ENCODE measurements around the gene CCDC107.

CCDC107 gene

DNA sequence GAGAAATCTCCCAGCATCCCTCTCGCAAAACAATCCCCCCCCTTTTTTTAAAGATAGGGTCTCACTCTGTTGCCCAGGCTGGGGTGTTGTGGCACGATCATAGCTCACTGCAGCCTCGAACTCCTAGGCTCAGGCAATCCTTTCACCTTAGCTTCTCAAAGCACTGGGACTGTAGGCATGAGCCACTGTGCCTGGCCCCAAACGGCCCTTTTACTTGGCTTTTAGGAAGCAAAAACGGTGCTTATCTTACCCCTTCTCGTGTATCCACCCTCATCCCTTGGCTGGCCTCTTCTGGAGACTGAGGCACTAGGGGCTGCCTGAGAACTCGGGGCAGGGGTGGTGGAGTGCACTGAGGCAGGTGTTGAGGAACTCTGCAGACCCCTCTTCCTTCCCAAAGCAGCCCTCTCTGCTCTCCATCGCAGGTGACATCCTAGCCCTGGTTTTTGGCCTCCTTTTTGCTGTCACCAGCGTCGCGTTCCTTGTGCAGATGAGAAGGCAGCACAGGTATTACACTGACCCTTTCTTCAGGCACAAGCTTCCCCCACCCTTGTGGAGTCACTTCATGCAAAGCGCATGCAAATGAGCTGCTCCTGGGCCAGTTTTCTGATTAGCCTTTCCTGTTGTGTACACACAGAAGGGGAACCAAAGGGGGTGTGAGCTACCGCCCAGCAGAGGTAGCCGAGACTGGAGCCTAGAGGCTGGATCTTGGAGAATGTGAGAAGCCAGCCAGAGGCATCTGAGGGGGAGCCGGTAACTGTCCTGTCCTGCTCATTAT is 22.4 kb downstream of the CCDC107 start:
- FAIRE-seq (no peak), DNase-seq (ENCODE audit: insufficient read length, low spot score) (no peak)

DNA sequence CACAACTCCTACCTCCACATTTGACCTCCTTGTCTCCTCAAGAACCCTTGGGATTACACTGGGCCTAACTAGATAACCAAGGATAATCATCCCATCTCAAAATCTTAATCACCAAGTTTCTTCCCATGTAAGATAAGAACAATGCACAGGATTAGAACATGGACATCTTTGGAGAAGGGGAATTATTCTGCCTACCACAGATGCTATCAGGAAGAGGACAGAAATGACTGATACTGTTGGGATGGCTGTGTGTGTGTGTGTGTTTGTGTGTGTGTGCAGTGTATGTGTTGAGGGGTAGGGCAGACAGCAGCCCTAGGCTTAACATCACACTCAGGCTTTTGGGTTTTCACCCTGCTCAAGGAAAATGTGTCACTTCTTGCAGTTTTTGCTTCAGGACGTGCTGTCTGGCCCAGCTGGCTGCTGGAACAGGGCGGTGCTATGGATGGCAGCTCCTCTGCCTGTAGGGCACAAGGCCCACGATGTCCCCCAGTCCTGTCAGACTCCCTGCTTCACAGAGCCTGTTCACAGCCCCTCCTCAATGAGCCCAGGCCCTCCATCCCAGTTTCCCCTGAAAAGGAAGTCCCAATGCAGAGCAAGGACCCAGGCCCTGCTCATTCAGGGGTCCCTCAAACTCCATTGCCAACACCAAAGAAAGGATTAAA is 23.4 kb downstream of the CCDC107 start:
- DNase-seq (ENCODE audit: insufficient read length, low spot score) (no peak), FAIRE-seq (no peak)

DNA sequence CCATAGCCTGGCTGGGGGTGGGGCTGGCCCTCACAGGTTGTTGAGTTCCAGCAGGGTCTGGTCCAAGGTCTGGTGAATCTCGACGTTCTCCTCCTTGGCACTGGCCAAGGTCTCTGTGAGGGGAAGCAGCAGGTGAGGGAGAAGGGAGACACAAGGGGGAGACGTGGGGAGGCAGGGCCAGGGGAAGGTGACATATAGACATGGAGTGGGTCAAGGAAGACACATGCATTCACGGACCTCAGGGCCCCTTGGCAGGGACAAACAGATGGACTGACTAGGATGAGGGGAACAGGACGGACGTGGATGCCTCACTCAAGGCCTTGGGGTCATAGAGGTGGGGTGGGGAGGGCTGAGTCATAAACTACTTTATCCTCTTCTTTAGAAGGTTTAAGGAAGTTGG is 24.0 kb downstream of the CCDC107 start:
- DNase-seq (ENCODE audit: insufficient read length, low spot score): no peak
- FAIRE-seq: no peak

DNA sequence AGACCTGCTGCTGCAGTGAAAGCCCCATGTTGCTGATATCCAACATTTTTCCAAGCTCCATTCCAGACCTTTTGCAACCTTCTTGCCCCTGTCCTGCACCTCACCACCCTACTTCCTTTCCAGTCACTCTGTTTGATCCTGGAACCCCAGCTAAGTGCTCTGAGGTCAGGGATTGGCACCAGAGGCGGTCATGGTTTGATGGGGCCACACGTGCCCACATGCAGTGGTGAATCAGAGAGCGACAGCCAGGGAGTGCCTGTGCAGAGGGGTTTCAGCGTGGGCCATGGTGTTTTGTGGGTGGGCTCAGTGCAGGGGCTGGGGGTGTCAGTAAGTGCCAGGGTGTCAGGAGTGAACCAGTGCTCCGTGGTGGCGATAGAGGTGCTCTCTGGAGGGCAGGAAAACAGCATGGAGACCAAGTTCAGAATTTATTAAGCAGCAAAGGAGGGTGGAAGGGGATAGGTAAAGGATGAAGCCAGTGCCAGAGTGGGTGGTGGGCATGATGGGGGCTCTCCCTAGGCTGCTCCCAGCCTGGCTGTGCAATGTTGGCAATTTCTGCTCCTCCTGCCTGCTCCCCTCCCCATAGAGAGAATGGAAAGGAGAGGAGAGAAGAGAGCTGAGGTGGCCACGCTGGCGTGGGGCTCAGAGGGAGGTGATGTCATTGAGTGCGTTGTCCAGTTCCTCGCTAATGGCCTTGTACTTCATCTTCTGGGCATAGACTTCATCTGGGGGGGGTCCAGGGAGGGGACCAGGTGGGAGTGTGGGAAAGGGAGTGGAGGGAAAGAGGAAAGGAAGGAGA is 24.6 kb downstream of the CCDC107 start:
- no peak for FAIRE-seq
- DNase-seq (ENCODE audit: insufficient read length, low spot score): no peak

DNA sequence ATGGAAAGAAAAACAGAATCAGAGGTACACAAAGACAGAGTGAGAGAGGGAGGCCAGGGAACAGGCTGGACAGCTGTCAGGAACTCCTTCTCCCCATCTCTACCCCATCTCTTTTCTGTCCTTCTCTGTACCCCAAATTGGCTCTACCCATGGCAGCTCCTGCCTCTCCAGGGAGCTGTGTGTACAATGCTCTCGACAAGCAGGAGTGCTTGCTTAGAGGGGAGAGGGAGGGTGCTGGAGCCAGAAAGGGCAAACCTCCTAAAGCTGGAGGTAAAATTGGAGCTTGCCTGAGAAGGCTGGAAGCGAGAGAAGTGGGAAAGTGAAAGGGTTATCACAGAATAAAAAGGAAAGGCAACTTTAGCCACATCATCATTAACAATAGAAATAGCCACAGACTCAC is 25.2 kb downstream of the CCDC107 start:
- DNase-seq (ENCODE audit: insufficient read length, low spot score) (no peak), FAIRE-seq (no peak)

DNA sequence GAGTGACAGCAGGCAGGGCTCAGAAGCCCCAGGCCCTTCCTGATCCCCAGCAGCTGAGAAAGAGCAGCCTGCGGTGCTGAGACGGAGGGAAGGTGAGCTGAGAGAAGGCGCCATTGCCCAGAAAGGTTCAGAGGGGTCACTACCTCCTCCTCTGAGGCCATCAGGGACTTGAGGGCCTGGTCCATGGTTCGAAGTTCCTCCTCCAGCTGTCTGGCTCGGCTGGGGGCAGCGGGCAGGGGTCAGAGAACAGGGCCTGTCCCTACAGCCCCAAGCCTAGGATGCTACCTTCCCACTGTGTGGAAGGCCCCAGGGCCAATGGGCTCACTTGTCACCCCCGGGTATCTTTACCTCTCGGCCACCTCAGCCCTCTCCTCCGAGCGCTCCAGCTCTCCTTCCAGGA is 26.8 kb downstream of the CCDC107 start:
- FAIRE-seq (no peak), DNase-seq (ENCODE audit: insufficient read length, low spot score) (no peak)

DNA sequence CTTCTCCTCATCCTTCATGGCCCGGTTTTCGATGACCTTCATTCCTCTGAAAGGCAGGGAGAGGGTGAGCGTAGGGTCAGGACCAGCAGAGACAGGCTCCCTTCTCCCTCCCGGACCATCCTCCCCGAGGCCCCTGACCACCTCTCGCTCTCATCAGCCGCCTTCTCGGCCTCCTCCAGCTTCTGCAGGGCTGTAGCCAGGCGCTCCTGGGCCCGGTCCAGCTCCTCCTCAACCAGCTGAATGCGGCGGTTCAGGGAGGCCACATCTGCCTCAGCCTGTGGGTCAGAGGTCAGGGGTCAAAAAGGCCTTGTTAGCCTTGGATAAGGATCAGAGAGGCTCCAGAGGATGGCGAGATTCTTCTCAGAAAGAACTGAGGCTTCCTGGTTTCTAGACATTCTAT is 27.4 kb downstream of the CCDC107 start:
- DNase-seq (ENCODE audit: insufficient read length, low spot score) (no peak), FAIRE-seq (no peak)

DNA sequence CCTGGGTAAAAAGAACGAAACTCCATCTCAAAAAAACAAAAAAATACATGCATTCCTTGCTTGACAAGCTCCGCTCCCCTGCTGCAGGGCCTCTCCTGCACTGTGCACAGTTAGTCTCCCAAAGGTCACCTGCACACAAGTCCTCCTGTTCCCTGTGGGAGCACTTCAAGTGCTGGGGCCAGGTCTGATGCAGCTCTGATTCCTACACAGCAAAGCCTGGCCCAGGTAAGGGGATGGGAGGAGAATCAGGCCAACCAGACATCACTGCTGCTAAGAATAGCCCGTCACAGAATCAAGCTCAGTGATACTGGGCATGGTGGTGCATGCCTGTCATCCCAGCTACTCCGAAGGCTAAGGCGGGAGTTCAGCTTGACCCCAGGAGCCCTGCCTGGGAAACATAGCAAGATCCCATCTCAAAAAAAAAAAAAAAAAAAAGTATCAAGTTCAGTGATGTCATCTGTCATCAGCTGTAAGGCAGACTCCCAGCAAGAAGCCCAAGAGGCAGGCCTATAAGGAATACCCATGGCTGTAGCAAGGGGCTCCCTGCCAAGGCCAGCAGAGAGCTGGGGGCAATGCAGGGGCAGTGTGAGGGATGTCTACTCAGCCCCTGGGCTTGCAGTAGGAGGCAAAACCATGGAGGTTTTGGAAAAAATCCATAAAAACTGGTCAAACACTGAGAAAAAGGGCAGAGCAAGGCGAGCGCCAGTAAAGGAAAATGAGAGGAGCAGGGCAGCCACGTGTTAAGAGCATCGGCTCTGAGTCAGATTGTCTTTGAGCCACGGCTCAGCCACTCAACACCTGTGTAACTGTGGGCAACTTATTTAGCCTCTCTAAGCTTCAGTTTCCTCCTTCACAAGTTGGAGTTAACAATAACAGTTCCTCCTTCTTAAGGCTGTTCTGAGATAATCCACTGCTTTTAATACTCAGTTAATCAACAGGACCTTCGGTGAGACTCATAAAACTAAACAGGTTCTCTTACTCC is 28.4 kb downstream of the CCDC107 start:
- FAIRE-seq (no peak), DNase-seq (ENCODE audit: insufficient read length, low spot score) (no peak)

DNA sequence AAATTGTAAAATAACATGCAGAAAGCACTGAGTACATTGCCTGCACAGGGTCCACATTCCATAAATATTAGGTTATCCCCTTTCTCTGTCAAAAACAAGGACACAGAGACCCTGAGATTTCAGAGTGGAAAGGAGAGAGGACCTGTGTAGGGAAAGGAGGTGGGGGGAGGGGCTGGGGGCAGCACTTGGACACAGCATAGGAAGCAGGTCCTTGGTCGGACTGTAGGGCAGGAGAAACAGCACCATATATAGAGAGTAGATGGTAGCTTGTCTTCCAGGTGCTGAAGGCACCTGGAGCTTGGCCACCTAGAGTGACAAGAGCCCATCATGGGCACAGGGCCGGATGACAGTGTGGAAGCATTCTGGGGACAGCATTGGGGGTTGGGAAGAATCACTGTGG is 29.2 kb downstream of the CCDC107 start:
- FAIRE-seq: no peak
- DNase-seq (ENCODE audit: insufficient read length, low spot score): no peak

DNA sequence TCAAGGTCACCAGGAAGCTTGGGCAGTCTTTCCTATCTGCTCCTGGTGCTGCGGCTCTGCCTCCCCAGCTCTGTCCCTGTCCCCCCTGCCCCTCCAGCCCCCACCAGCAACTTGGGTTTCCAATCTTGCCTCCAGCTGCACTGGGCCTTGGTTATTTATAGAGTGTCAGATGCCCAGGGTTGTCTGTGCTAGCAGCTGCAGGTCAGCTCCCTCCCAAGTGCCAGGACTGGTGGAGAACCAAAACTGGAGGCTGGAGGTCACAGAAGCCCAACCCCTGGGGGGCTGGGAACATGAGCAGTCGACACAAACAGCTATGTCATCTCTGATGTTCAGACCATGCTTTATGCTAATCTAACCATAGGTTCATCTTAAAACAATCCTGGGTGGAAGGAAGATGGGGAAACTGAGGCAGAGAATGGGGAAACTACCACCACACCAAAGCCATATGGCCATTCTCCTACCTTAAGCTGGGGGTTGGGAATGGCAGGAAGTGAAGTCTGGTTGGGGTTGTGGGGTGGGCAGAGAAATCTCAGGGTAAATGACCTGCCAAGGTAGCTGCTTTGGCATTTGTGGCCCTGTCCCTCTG is 30.0 kb downstream of the CCDC107 start:
- FAIRE-seq: no peak

DNA sequence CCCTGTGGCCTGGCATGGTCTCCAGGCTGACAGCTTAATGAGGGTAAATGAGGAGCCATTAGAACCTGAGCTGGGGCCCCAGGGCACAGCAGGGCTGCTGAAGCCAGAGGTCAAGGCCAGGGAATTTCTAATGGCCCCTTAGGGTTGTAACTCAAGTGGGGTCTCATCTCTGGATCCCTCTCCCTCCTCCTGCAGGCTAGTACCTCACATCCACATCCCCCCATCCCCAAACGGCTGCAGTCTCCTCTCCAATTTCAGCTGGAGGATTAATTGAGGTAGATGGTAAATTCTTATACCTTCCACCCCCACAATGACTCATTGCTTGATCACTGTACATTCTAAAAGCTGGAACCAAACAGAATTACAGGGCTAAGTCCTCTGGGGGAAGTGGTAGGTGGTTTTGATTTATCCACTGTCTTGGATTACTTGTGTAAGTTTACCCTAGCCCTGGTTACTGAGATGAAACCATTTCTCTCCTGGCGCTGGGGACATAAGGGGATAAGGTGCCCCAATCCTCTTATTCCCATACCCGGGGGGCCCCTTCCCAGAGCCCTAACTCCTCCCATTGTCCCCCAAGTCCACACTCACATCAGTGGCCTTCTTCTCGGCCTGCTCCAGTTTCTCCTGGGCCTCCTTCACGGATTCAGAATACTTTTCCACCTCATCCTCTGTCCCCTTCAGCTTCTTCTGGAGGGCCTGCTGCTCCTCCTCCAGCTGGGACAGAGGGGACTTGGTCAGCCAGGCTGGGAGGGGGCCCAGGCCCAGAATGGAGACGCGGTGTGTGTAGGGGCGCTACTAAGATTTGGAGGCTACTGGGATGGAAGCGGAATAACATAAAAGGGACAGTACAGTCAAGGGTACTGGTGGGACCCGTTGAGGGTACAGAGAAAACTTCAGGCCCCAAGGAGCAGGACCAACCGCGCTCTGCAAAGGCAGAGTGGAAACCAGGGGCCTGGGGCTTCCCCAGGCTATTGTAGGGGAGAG is 30.8 kb downstream of the CCDC107 start:
- FAIRE-seq (no peak), DNase-seq (ENCODE audit: insufficient read length, low spot score) (peak; percentile 54)

More for the DNA sequence above, 30.0 kb downstream of the CCDC107 start:
- DNase-seq (ENCODE audit: insufficient read length, low spot score): no peak

DNA sequence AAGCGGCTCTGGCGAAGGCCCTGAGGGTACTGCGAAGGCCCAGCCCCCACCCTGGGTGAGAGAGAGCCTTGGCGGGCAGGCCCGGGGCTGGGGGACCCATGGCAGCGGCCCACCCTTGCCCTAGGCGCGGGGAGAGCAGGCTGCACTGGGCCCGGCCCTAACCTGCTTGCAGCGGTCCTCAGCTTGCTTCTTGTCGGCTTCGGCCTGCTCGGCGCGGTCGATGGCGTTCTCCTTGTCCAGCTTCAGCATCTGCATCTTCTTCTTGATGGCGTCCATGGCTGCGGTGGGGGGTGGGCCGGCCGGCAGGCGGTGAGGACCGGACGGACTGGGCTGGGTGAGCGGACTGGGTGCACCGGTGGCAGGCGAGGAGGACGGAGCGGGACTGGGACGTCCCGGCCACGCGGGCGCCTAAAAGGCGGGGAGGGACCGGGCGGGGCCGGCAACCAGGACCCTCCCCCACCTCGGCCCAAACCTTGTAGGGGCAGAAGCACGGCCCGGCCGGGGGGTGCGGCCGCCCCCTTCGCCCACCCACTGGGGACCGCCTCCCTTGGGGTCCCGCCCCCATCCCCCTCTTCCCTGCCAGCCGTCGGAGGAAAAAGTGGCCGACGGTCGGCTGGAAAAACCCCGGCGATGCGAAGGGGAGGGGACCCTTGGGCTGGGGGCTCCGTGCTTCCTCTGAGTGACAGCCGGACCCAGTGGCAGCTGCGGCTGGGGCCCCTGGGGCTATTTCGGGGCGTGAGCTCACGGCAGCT is 31.6 kb downstream of the CCDC107 start, which contains the start of gene TPM2:
Gene TPM2, minus strand, starts transcription at position 384 of the 752 bp plus-strand sequence. Its CDS starts 108 bp downstream, at position 276.
- DNase-seq (ENCODE audit: insufficient read length, low spot score): peak; percentile 45
- no peak for FAIRE-seq

DNA sequence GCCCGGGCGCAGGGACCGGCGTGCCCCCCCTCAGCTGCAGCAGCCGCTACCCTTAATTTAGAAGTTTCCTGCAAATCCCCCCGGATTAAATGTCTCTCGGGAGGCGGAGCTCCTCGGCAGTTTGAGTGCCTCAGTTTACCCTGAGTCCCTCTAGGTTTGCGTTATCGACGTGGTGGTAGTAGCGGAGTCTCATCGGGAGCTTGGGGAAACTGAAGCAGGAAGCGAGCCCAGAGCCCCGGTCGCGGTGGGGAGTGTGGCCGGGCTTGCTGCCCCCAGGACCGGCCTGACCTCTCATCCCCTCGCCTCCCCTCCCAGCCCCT is 32.2 kb downstream of the CCDC107 start:
- FAIRE-seq (no peak), DNase-seq (ENCODE audit: insufficient read length, low spot score) (no peak)

DNA sequence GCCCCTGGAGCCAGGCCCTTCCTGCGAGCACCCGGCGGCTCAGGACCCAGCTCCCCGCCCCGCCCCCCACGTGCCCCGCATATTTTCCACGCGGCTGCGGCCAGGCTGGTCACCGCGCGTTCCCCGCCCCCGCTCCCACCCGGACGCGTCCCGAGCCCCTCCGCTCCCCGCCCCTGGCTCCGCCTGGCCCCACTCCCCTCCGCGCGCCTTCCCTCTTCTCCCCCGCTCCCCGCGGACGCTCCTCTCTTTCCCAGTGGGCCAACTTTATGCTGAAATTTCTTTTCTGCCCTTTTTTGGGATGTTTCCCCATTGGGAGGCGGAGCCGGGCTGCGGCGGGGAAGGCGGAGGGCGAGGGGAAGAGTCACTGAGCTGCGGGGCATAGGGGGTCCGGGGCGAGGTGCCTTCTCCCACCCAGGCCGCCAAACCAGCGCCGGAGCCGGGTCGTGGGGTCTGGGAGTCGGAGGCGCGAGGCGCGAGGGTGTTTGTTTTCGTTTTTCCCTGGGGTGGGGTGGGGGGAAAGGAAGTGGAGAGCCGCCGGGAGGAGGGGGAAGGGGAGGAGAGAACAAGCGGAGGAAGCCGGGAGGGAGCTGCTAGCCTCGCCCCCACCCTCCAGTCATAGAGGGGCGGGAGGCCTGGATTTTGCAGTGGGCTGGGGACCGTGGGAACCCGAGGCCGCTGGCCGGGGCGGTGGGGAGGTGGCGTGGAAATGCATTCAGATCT is 32.7 kb downstream of the CCDC107 start:
- DNase-seq (ENCODE audit: insufficient read length, low spot score): peak; percentile 53
- FAIRE-seq: no peak

DNA sequence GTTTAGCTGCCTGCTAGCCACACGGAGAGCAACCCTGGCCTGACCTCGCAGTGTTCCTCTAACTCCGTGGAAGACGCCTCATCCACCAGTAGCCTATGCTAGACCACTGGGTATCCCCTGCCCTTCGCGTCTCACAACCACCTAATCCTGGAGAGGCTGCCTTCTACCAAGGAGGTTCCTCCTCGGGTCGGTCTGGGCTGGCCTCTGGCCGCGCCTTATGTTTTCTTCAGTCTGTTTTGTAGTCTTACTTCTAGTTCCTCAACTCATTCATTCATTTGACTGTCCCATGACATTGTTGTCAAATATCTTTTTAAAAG is 33.2 kb downstream of the CCDC107 start:
- FAIRE-seq (no peak), DNase-seq (ENCODE audit: insufficient read length, low spot score) (no peak)

DNA sequence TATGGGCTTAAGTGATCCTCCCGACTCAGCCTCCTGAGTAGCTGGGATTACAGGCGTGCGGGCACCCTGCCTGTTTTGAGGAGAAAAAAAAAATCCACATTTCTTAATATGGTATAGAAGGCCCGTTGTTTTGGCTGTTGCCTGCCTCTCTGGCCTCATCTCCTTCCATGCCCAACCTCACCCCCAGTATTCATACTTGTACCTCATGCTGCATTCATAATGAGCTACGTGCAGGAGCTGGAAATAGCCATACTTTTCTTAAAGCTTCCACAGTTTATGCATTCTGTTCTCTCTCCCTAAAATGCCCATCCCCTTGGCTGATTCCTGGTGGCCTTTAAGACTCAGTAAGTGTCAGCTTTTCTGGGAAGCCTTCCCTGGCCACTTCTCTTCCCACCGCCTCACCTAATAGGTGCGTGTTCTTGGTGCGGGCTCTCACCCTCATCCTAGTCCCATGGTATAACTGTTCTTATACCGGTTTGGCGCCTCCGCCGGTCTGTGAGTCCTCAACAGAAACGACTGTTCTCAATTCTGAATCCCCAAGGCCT is 33.7 kb downstream of the CCDC107 start:
- DNase-seq (ENCODE audit: insufficient read length, low spot score) (no peak), FAIRE-seq (no peak)

DNA sequence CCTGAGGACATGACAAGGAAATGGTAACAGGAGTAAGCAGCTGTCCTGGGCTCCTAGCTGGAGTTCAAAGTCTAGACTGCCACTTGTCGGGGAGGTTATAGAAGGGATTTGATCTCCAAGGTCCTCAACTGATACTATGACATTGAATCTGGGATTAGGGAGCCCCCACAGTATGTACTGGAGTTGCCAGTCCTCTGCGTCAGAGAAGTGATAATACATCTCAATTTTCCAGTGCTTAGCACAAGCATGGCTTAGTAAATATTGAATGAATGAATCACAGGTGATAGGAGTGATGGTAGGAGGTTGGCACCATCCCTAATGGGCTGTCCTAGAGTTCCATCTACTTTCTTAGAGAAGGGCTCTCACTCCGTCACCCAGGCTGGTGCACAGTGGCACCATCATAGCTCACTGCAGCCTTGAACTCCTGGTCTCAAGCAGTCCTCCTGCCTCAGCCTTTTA is 37.9 kb downstream of the CCDC107 start:
- FAIRE-seq: no peak
- no peak for DNase-seq (ENCODE audit: insufficient read length, low spot score)
